K562 (cell line): ENCODE data around the gene ATP8A1. TPM values are rescaled to one million over a fixed set of nuclear protein-coding genes. Genes with fewer than 3 reads are reported as not detected.

ENCODE experiments used
- ATAC-seq: fragments of 200-7000 bp; cut with Tn5 transposase; 3 replicates; pipeline ENCODE4 v1.9.1; 2020; ENCODE audit warnings: moderate library complexity
- BruUV-seq: library from RNA; stranded (reverse); fragments of 400-500 nt; replicated peaks from 2 replicates; lab custom pipeline; 2021; lab: Mats Ljungman, UMichigan
- CTCF ChIA-PET: fragments of 300-600 bp; formaldehyde crosslinking; extraction: SDS; loops from one replicate; lab custom pipeline; 2021; ENCODE audit warnings: low intra/inter-chr PET ratio; lab: Yijun Ruan, JAX
- POLR2A ChIA-PET: fragments of 300-600, 350-650 bp; sonication (Branson Sonifier 250); formaldehyde crosslinking; extraction: SDS; loops from one replicate; lab custom pipeline; 2021; ENCODE audit warnings: antibody characterized with exemption, inconsistent platforms; lab: Yijun Ruan, JAX
- DNase-seq, 4 experiments: peaks; one replicate each; pipeline versions ENCODE4 v3.0.0 to v3.0.0-alpha.2; 2011 to 2018; ENCODE audit warnings: low spot score in 3 of 4, mixed read lengths in 3 of 4; ENCODE audit errors: extremely low read depth in 1 of 4
- FAIRE-seq: peaks from 2 replicates; lab custom pipeline; 2011; peaks lifted over from hg19 to GRCh38; lab: Jason Lieb, UNC
- H2AFZ ChIP-seq: 2 replicates; pipeline ENCODE4 v1.6.0; 2011; ENCODE audit warnings: low read depth, low read length, control low read depth, inconsistent platforms
- H3K27ac ChIP-seq: fragments of 200-600 bp; 3 replicates; pipeline ENCODE4 v1.8.0; 2011; ENCODE audit warnings: low read depth, mild to moderate bottlenecking, control low read depth, inconsistent platforms, low read length, moderate library complexity, mixed read lengths; ENCODE audit errors: extremely low read depth
- H3K27me3 ChIP-seq, 2 experiments: fragments of 300-600 bp in 1 of 2; 2 replicates in 1 of 2; 3 replicates in 1 of 2; pipeline versions ENCODE4 v1.6.0 to v1.8.0; 2011; ENCODE audit warnings: inconsistent platforms in 2 of 2, low read length in 2 of 2, mild to moderate bottlenecking in 1 of 2, mixed read lengths in 1 of 2, moderate library complexity in 1 of 2; ENCODE audit not compliant: control insufficient read depth in 2 of 2, insufficient read depth in 2 of 2
- H3K36me3 ChIP-seq: fragments of 300-600 bp; 3 replicates; pipeline ENCODE4 v1.8.0; 2011; ENCODE audit warnings: mild to moderate bottlenecking, low read length, inconsistent platforms; ENCODE audit not compliant: control insufficient read depth, insufficient read depth
- H3K4me1 ChIP-seq, 2 experiments: fragments of 200-600 bp in 1 of 2; replicated peaks in 1 of 2; 2 replicates in 1 of 2; 3 replicates in 1 of 2; pipeline versions ENCODE4 v1.5.1 to v1.8.0; 2011; ENCODE audit warnings: inconsistent platforms in 2 of 2, low read length in 2 of 2, mild to moderate bottlenecking in 1 of 2, mixed read lengths in 1 of 2, moderate library complexity in 1 of 2; ENCODE audit not compliant: control insufficient read depth in 2 of 2, insufficient read depth in 2 of 2
- H3K4me2 ChIP-seq: 2 replicates; pipeline ENCODE4 v1.6.1; 2011; ENCODE audit warnings: low read length, control low read depth, inconsistent platforms, mixed read lengths; ENCODE audit not compliant: insufficient read depth
- H3K4me3 ChIP-seq: fragments of 200-600 bp; sonication (generic), shearing (Covaris generic); 2 replicates; pipeline ENCODE4 v1.5.1; 2016; ENCODE audit warnings: control low read depth, inconsistent platforms
- H3K79me2 ChIP-seq: fragments of 200-600 bp; 3 replicates; pipeline ENCODE4 v1.8.0; 2011; ENCODE audit warnings: low read length, inconsistent platforms; ENCODE audit not compliant: control insufficient read depth, insufficient read depth
- H3K9ac ChIP-seq, 2 experiments: 2 replicates each; pipeline versions ENCODE4 v1.6.0 to v1.6.1; 2011; ENCODE audit warnings: low read depth in 2 of 2, low read length in 2 of 2, control low read depth in 1 of 2, inconsistent platforms in 1 of 2, mild to moderate bottlenecking in 1 of 2, mixed read lengths in 1 of 2; ENCODE audit not compliant: insufficient read depth in 1 of 2
- H3K9me1 ChIP-seq: one replicate; pipeline ENCODE4 v1.6.0; 2011; ENCODE audit warnings: inconsistent platforms, mild to moderate bottlenecking, low read length, moderate library complexity; ENCODE audit not compliant: control insufficient read depth, insufficient read depth
- H3K9me3 ChIP-seq: replicated peaks from 2 replicates; pipeline ENCODE4 v1.5.1; 2011; ENCODE audit warnings: low read depth, low read length, inconsistent platforms; ENCODE audit not compliant: control insufficient read depth, insufficient read depth
- H4K20me1 ChIP-seq: replicated peaks from 2 replicates; pipeline ENCODE4 v1.6.1; 2011; ENCODE audit warnings: low read length, inconsistent platforms, mixed read lengths; ENCODE audit not compliant: control insufficient read depth, insufficient read depth
- CXXC5 ChIP-seq: fragments of 250-450 bp; sonication (Bioruptor Pico); IDR thresholded peaks from 2 replicates; pipeline ENCODE4 v1.8.0; 2022; ENCODE audit warnings: inconsistent platforms, mild to moderate bottlenecking, moderate library complexity
- E2F1 ChIP-seq: sonication (generic); formaldehyde crosslinking; IDR thresholded peaks from 2 replicates; pipeline ENCODE4 v1.8.1; 2023; ENCODE audit warnings: mild to moderate bottlenecking, missing genetic modification reagents, moderate library complexity
- ERF ChIP-seq: fragments of 450-650 bp; formaldehyde crosslinking; IDR thresholded peaks from 2 replicates; pipeline ENCODE4 v1.4.0; 2020; ENCODE audit warnings: mild to moderate bottlenecking, mixed read lengths
- GABPA ChIP-seq: fragments of 200-800 bp; sonication (Bioruptor generic); conservative IDR thresholded peaks from 2 replicates; pipeline ENCODE4 v1.6.1; 2016; ENCODE audit warnings: low read depth, missing genetic modification characterization, missing compliant biosample characterization
- HMGXB4 ChIP-seq: sonication (generic); formaldehyde crosslinking; IDR thresholded peaks from 2 replicates; pipeline ENCODE4 v1.8.1; 2023; ENCODE audit warnings: mild to moderate bottlenecking, missing genetic modification reagents
- MAFF ChIP-seq: IDR thresholded peaks from 2 replicates; pipeline ENCODE4 v1.6.1; 2012; ENCODE audit warnings: low read length, improper control_type of control experiment
- MYBL2 ChIP-seq, 2 experiments: fragments of 450-650 bp in 1 of 2; sonication (generic) in 1 of 2; formaldehyde crosslinking in 1 of 2; IDR thresholded peaks; 2 replicates each; pipeline versions ENCODE4 v1.6.1 to v1.8.1; 2017 to 2022; ENCODE audit warnings: borderline replicate concordance in 1 of 2, inconsistent platforms in 1 of 2, low read depth in 1 of 2, mild to moderate bottlenecking in 1 of 2, missing genetic modification reagents in 1 of 2, moderate library complexity in 1 of 2
- MYNN ChIP-seq, 2 experiments: sonication (generic); formaldehyde crosslinking in 1 of 2; IDR thresholded peaks; 2 replicates each; pipeline versions ENCODE4 v1.5.0 to v1.6.1; 2016 to 2020; ENCODE audit warnings: antibody characterized with exemption in 1 of 2, missing genetic modification reagents in 1 of 2
- NONO ChIP-seq, 2 experiments: fragments of 200-400 bp in 1 of 2; fragments of 450-650 bp in 1 of 2; formaldehyde crosslinking in 1 of 2; IDR thresholded peaks; 2 replicates each; pipeline ENCODE4 v1.6.1; 2017; ENCODE audit warnings: low read depth in 2 of 2, mild to moderate bottlenecking in 2 of 2, moderate library complexity in 2 of 2, low read length in 1 of 2
- PML ChIP-seq: IDR thresholded peaks from 2 replicates; pipeline ENCODE4 v1.6.1; 2012; ENCODE audit warnings: low read length, inconsistent platforms
- SNIP1 ChIP-seq: fragments of 450-650 bp; IDR thresholded peaks from 2 replicates; pipeline ENCODE4 v1.7.1; 2017; ENCODE audit warnings: low read depth, mild to moderate bottlenecking
- TSC22D4 ChIP-seq: fragments of 450-650 bp; IDR thresholded peaks from 2 replicates; pipeline ENCODE4 v1.6.1; 2016; ENCODE audit warnings: missing genetic modification characterization, missing biosample characterization, control low read depth
- ZC3H8 ChIP-seq: fragments of 450-650 bp; IDR thresholded peaks from 2 replicates; pipeline ENCODE4 v1.6.1; 2017
- ZZZ3 ChIP-seq: fragments of 450-650 bp; IDR thresholded peaks from 2 replicates; pipeline ENCODE4 v1.6.1; 2016; ENCODE audit warnings: antibody characterized with exemption, mild to moderate bottlenecking, moderate library complexity
- WGBS: fragments of 100-300 bp; shearing (Covaris generic); methylation state at CpG from one replicate; pipeline ENCODE4 v1.1.6; 2016; ENCODE audit warnings: low coverage, mixed read lengths; ENCODE audit not compliant: insufficient coverage; ENCODE audit errors: missing lambda C conversion rate; 5-methylcytosine and 5-hydroxymethylcytosine counted together
- in situ Hi-C: fragments of 300-500 bp; cut with MboI; formaldehyde crosslinking; loops from 4 replicates; pipeline ENCODE4 v1.15.0; 2018; ENCODE audit warnings: inconsistent platforms, mixed read lengths
- intact Hi-C: fragments of 100-400 bp; cut with micrococcal nuclease; formaldehyde crosslinking; loops from 2 replicates; pipeline ENCODE4 v1.14.2; 2022
- polyA plus RNA-seq, 8 experiments: library from polyadenylated mRNA; depleted of rRNA in 4 of 8; stranded (reverse) in 5 of 8; unstranded in 3 of 8; fragments of >200 nt; fragmentation: Nextera tagmentation in 2 of 8; fragmentation: Illumina TruSeq in 1 of 8; extraction: Ambion mirVana in 2 of 8; extraction: Trizol in 1 of 8; gene quantifications; 2 replicates each; pipeline versions ENCODE4 v1.2.1 to v1.2.3, GENCODE V29; 2011 to 2014; ENCODE audit warnings: inconsistent platforms in 1 of 8, missing spikeins in 1 of 8
- total RNA-seq, 7 experiments: library from RNA; depleted of rRNA in 6 of 7; stranded (reverse); fragments of >200 nt in 6 of 7; fragmentation: Illumina TruSeq in 2 of 7; extraction: Trizol in 2 of 7; gene quantifications; 2 replicates each; pipeline versions ENCODE4 v1.2.1 to v1.2.3, GENCODE V29; 2011 to 2021; ENCODE audit warnings: low replicate concordance in 1 of 7

The ATP8A1 gene
- total and polyA plus RNA-seq, 9 of the 15 experiments (the other 6 are each of a cell fraction or from before 2014, with no cell fraction given), result 0.05 to 0.29 (median 0.07) TPM; not detected in 2

GRCh38 chr4:42596918-42597317 lies 60.0 kb downstream of the ATP8A1 start:
- Histone ChIP-seq H3K4me3 (no peak overlapping the region), H3K79me2 (no peaks in the 10 kb centered on the region), H3K9ac (no peak overlapping the region), H3K27me3 (no peaks in the 10 kb centered on the region), H3K27ac (no peak overlapping the region), H4K20me1 (no peaks in the 10 kb centered on the region), H2AFZ (no peak overlapping the region), H3K4me1 (no peaks in the 10 kb centered on the region), H3K4me2 (no peak overlapping the region), H3K36me3 (no peaks in the 10 kb centered on the region), H3K9me3 (no peaks in the 10 kb centered on the region), H3K9me1 (no peaks in the 10 kb centered on the region)
- POLR2A ChIA-PET, result interaction anchor here (1.1 kb wide), 1 partner anchor 10 kb away, joined by 3 read pairs; no protein-coding TSS in a partner anchor
- BruUV-seq, result no TSS peak
- TF ChIP-seq NONO (IDR thresholded peaks at IDR 0.05; ENCODE audit: low read depth in 2 of 2, low read length in 1 of 2) (no peak), HMGXB4 (CRISPR knock-in tag) (no peak), TSC22D4 (tag) (no peak), PML (no peak), MYBL2 (IDR thresholded peaks at IDR 0.05; ENCODE audit: low read depth) (no peak), MYBL2 (CRISPR knock-in tag; IDR thresholded peaks at IDR 0.05; ENCODE audit: borderline replicate concordance) (no peak), ZC3H8 (no peak), ZZZ3 (no peak), MAFF (no peak), ERF (CRISPR knock-in tag) (no peak), CXXC5 (no peak), MYNN (IDR thresholded peaks at IDR 0.05) (no peak), MYNN (CRISPR knock-in tag; IDR thresholded peaks at IDR 0.05) (no peak), SNIP1 (no peak), GABPA (tag) (no peak), E2F1 (CRISPR knock-in tag) (no peak)
- ATAC-seq, result no peak
- in situ Hi-C loops (no loop called here), intact Hi-C loops (no loop called here)
- CTCF ChIA-PET, result no interaction called here
- WGBS, result 0% methylated on average over 2 of the region's 2 CpGs
- FAIRE-seq, result no peak
- DNase-seq, result no peak
